Measurements from ENCODE around the gene LBX2. TPM values are rescaled to one million over a fixed set of nuclear protein-coding genes. Genes with fewer than 3 reads are reported as not detected.

Gene LBX2
- total RNA-seq, 1 experiment from 2014 or later, result 10.1 TPM

GRCh38 chr2:74502720-74503505 is 3.5 kb upstream of the LBX2 start (continued):
- no peak for TF ChIP-seq REST (IDR thresholded peaks at IDR 0.05; ENCODE audit: low read depth)
- peak; percentile 86 for TF ChIP-seq POLR2AphosphoS5 (IDR thresholded peaks at IDR 0.05; ENCODE audit: low read depth, low read length)
- TF ChIP-seq ZNF274 (IDR thresholded peaks at IDR 0.05; ENCODE audit: low read depth, low read length), result no peak
- no peak for TF ChIP-seq EZH2phosphoT487 (IDR thresholded peaks at IDR 0.05; ENCODE audit: borderline replicate concordance)
- no peak for TF ChIP-seq CBX3 (IDR thresholded peaks at IDR 0.05; ENCODE audit: low read depth)
- TF ChIP-seq CTCF (IDR thresholded peaks at IDR 0.05 in 2 of 3, conservative IDR thresholded peaks at IDR 0.05 in 1 of 3; ENCODE audit: borderline replicate concordance in 1 of 3, insufficient read depth in 1 of 3, low read depth in 2 of 3, low read length in 2 of 3), result peak in 2 of 3 experiments; percentile 17 to 44; a peak in 2 of 6 replicates
- TF ChIP-seq EGR1 (IDR thresholded peaks at IDR 0.05; ENCODE audit: low read depth), result no peak
- TF ChIP-seq FOSL1 (IDR thresholded peaks at IDR 0.05; ENCODE audit: low read depth), result no peak
- no peak for TF ChIP-seq RAD21 (IDR thresholded peaks at IDR 0.05; ENCODE audit: low read depth)
- TF ChIP-seq SIN3A (IDR thresholded peaks at IDR 0.05; ENCODE audit: low read depth), result no peak
- TF ChIP-seq ATF3 (IDR thresholded peaks at IDR 0.05), result no peak
- no peak for TF ChIP-seq JUND (IDR thresholded peaks at IDR 0.05)
- TF ChIP-seq CEBPB (IDR thresholded peaks at IDR 0.05; ENCODE audit: low read depth), result no peak
- TF ChIP-seq ZFX (IDR thresholded peaks at IDR 0.05), result peak; percentile 62; the same call in 1 of the 2 replicates
- no peak for TF ChIP-seq SP1 (IDR thresholded peaks at IDR 0.05; ENCODE audit: low read depth)
